ENCODE data around the gene STON1. TPM values are rescaled to one million over a fixed set of nuclear protein-coding genes. Genes with fewer than 3 reads are reported as not detected.

Gene STON1
- total and polyA plus RNA-seq, 2 experiments from 2014 or later: 3.0 to 5.6 TPM

GRCh38 chr2:48541666-48542389 lies 11.9 kb downstream of the STON1 start:
- no peaks in the 10 kb centered on the region for H3F3A ChIP-seq (ENCODE audit: insufficient read depth)
- in situ Hi-C loops (cut with MboI): no loop called here
- no peak overlapping the region for H3K27ac ChIP-seq
- H3K27me3 ChIP-seq (replicated peaks; ENCODE audit: insufficient read depth): no peaks in the 10 kb centered on the region
- no peak for TF ChIP-seq EZH2phosphoT487 (IDR thresholded peaks at IDR 0.05; ENCODE audit: insufficient read depth, low read depth)
- no peak for TF ChIP-seq EZH2 (IDR thresholded peaks at IDR 0.05; ENCODE audit: insufficient read depth, poor library complexity, severe bottlenecking)
- no peak overlapping the region for H3K9ac ChIP-seq
- H3K9me2 ChIP-seq (ENCODE audit: insufficient read depth): no peaks in the 10 kb centered on the region
- WGBS, 2 experiments (ENCODE audit: low coverage in 1 of 2, low lambda C conversion rate in 2 of 2, missing lambda C conversion rate in 2 of 2): 46% methylated on average over 6 to 7 of the region's 7 CpGs
- no peak overlapping the region for H3K4me3 ChIP-seq
- H3K36me3 ChIP-seq (ENCODE audit: low read depth): no peaks in the 10 kb centered on the region
- H3K4me2 ChIP-seq (ENCODE audit: unreplicated experiment): no peak overlapping the region
- H4K20me1 ChIP-seq (ENCODE audit: insufficient read depth): no peaks in the 10 kb centered on the region
- H2AFZ ChIP-seq: no peak overlapping the region
- no peaks in the 10 kb centered on the region for H3K4me1 ChIP-seq (ENCODE audit: insufficient read depth)
- peak; percentile 5 for DNase-seq
- H3K9me3 ChIP-seq (ENCODE audit: low read depth): no peaks in the 10 kb centered on the region
- no peaks in the 10 kb centered on the region for H3K79me2 ChIP-seq (ENCODE audit: insufficient read depth)

DNA sequence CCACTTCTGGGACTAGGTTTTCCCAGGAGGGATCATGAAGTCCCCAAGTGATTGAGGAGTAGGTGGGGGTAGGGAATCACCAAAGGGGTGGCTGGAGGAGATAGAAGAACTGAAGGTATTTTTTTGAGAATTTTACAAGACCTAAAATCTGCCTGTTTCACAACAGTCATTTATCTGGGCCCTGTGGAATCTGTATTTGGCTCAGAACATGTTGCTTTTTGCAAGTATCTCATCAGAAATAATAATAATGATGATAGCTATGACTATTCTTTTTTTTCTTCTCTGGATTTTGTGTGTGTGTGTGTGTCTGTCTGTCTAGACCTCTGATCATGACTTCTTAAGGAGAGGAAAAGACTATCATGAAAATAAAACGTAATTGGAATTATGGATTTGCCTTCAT lies 13.9 kb downstream of the STON1 start:
- no peaks in the 10 kb centered on the region for H4K20me1 ChIP-seq (ENCODE audit: insufficient read depth)
- TF ChIP-seq EZH2 (IDR thresholded peaks at IDR 0.05; ENCODE audit: insufficient read depth, poor library complexity, severe bottlenecking): no peak
- TF ChIP-seq EZH2phosphoT487 (IDR thresholded peaks at IDR 0.05; ENCODE audit: insufficient read depth, low read depth): no peak
- H3K9me2 ChIP-seq (ENCODE audit: insufficient read depth): no peaks in the 10 kb centered on the region
- no peak overlapping the region for H3K9ac ChIP-seq
- H3K27ac ChIP-seq: no peak overlapping the region
- no peaks in the 10 kb centered on the region for H3K36me3 ChIP-seq (ENCODE audit: low read depth)
- no peak for DNase-seq
- no peaks in the 10 kb centered on the region for H3K27me3 ChIP-seq (replicated peaks; ENCODE audit: insufficient read depth)
- no peak overlapping the region for H3K4me2 ChIP-seq (ENCODE audit: unreplicated experiment)
- H3K9me3 ChIP-seq (ENCODE audit: low read depth): no peaks in the 10 kb centered on the region
- no peaks in the 10 kb centered on the region for H3K79me2 ChIP-seq (ENCODE audit: insufficient read depth)
- no peaks in the 10 kb centered on the region for H3F3A ChIP-seq (ENCODE audit: insufficient read depth)
- H3K4me3 ChIP-seq: no peak overlapping the region
- H3K4me1 ChIP-seq (ENCODE audit: insufficient read depth): no peaks in the 10 kb centered on the region
- H2AFZ ChIP-seq: no peak overlapping the region
- in situ Hi-C loops (cut with MboI): no loop called here
- 58 to 64% methylated on average over 1 of the region's 1 CpG for WGBS, 2 experiments (ENCODE audit: low coverage in 1 of 2, low lambda C conversion rate in 2 of 2, missing lambda C conversion rate in 2 of 2)

DNA sequence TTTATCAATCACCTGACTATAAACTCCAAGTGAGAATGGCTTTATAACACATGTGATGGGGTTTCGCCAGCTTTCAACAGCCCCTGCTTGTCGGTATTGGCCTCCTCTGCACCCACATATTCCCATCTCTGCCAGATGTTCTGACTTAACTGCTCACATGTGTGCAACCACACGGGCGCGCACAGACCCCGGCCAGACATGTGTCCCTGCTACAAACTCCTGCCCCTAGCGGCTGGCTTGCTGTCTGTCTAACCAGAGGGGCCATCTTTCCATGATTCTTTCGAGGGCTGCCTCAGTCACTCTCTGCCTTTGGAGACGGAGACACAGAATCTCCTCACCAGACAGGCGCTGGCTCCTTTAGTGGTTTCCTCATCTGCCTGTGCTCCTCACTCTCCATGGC lies 15.3 kb downstream of the STON1 start:
- WGBS, 2 experiments (ENCODE audit: low coverage in 1 of 2, low lambda C conversion rate in 2 of 2, missing lambda C conversion rate in 2 of 2): 47 to 60% methylated on average over 10 of the region's 10 CpGs
- Histone ChIP-seq H3K9me2 (ENCODE audit: insufficient read depth) (no peaks in the 10 kb centered on the region), H3K4me1 (ENCODE audit: insufficient read depth) (no peaks in the 10 kb centered on the region), H4K20me1 (ENCODE audit: insufficient read depth) (no peaks in the 10 kb centered on the region), H3K27me3 (replicated peaks; ENCODE audit: insufficient read depth) (no peaks in the 10 kb centered on the region), H3K4me3 (no peak overlapping the region), H3K9me3 (ENCODE audit: low read depth) (no peaks in the 10 kb centered on the region), H3K27ac (no peak overlapping the region), H3K4me2 (ENCODE audit: unreplicated experiment) (no peak overlapping the region), H3K9ac (no peak overlapping the region), H2AFZ (no peak overlapping the region), H3K79me2 (ENCODE audit: insufficient read depth) (no peaks in the 10 kb centered on the region), H3F3A (ENCODE audit: insufficient read depth) (no peaks in the 10 kb centered on the region), H3K36me3 (ENCODE audit: low read depth) (no peaks in the 10 kb centered on the region)
- in situ Hi-C loops (cut with MboI): no loop called here
- TF ChIP-seq EZH2 (IDR thresholded peaks at IDR 0.05; ENCODE audit: insufficient read depth, poor library complexity, severe bottlenecking) (no peak), EZH2phosphoT487 (IDR thresholded peaks at IDR 0.05; ENCODE audit: insufficient read depth, low read depth) (no peak)
- DNase-seq: peak; percentile 20

DNA sequence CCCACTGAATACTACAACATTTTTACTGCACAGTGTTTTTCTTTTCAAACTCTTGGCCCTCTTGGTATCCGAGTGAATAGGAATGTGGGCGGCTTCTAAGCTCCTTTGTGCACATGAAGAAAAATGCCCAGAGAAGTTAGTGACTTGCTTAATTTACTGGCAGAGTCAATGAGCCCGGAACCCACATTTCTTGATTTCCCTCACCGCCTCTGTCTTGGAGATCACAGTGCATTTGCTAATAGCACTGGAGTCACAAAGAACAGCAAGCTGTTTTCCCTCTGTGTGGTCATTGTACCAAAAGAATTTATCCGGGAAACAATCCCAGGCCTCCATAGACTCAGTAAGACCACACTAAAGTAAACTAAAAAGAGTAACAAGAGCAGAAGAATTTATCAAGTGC lies 18.9 kb downstream of the STON1 start:
- Histone ChIP-seq H4K20me1 (ENCODE audit: insufficient read depth) (no peaks in the 10 kb centered on the region), H2AFZ (no peak overlapping the region), H3K79me2 (ENCODE audit: insufficient read depth) (no peaks in the 10 kb centered on the region), H3K27me3 (replicated peaks; ENCODE audit: insufficient read depth) (no peaks in the 10 kb centered on the region), H3K4me2 (ENCODE audit: unreplicated experiment) (no peak overlapping the region), H3K9ac (no peak overlapping the region), H3K9me3 (ENCODE audit: low read depth) (no peaks in the 10 kb centered on the region), H3K27ac (no peak overlapping the region), H3K9me2 (ENCODE audit: insufficient read depth) (no peaks in the 10 kb centered on the region), H3K4me3 (no peak overlapping the region), H3K4me1 (ENCODE audit: insufficient read depth) (no peaks in the 10 kb centered on the region), H3K36me3 (ENCODE audit: low read depth) (no peaks in the 10 kb centered on the region), H3F3A (ENCODE audit: insufficient read depth) (no peaks in the 10 kb centered on the region)
- DNase-seq: peak; percentile 30
- 71 to 81% methylated on average over 5 of the region's 5 CpGs for WGBS, 2 experiments (ENCODE audit: low coverage in 1 of 2, low lambda C conversion rate in 2 of 2, missing lambda C conversion rate in 2 of 2)
- in situ Hi-C loops (cut with MboI): no loop called here
- TF ChIP-seq EZH2 (IDR thresholded peaks at IDR 0.05; ENCODE audit: insufficient read depth, poor library complexity, severe bottlenecking) (no peak), EZH2phosphoT487 (IDR thresholded peaks at IDR 0.05; ENCODE audit: insufficient read depth, low read depth) (no peak)

Measured in GM23248 (cell line).